ENCODE data around the gene APLP1.

DNA sequence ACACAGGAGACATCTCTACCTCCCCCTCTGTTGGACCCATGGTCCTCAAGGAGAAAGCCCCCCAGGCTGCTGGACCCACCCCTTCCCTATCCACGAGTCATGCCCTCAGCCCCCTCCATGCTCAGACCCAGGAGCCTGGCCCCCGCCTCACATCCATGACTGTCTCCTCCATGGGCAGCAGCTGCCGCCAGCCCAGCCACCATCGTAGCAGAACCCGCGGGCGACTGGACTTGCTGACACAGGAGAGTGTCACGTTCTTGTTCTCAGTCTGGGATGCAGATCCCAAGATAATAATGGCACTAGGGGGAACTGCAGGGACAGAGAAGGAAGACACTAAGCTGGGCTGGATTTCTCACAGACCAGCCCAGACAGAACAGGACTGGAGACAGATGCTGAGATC lies 19.9 kb upstream of the APLP1 start:
- TF ChIP-seq NANOG (IDR thresholded peaks at IDR 0.05; ENCODE audit: borderline replicate concordance): no peak
- no peak for TF ChIP-seq EZH2 (IDR thresholded peaks at IDR 0.05; ENCODE audit: low read depth, unreplicated experiment)
- TF ChIP-seq, protein P1, sequence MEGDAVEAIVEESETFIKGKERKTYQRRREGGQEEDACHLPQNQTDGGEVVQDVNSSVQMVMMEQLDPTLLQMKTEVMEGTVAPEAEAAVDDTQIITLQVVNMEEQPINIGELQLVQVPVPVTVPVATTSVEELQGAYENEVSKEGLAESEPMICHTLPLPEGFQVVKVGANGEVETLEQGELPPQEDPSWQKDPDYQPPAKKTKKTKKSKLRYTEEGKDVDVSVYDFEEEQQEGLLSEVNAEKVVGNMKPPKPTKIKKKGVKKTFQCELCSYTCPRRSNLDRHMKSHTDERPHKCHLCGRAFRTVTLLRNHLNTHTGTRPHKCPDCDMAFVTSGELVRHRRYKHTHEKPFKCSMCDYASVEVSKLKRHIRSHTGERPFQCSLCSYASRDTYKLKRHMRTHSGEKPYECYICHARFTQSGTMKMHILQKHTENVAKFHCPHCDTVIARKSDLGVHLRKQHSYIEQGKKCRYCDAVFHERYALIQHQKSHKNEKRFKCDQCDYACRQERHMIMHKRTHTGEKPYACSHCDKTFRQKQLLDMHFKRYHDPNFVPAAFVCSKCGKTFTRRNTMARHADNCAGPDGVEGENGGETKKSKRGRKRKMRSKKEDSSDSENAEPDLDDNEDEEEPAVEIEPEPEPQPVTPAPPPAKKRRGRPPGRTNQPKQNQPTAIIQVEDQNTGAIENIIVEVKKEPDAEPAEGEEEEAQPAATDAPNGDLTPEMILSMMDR (conservative IDR thresholded peaks at IDR 0.05; ENCODE audit: low read depth in 2 of 2): no peak
- no peak for TF ChIP-seq CREB1 (CRISPR knock-in tag; IDR thresholded peaks at IDR 0.05; ENCODE audit: low read depth)
- TF ChIP-seq POLR2AphosphoS5 (IDR thresholded peaks at IDR 0.05; ENCODE audit: low read depth): no peak
- no peak for TF ChIP-seq JUNB (IDR thresholded peaks at IDR 0.05; ENCODE audit: unreplicated experiment)
- TF ChIP-seq EZH2phosphoT487 (IDR thresholded peaks at IDR 0.05; ENCODE audit: unreplicated experiment): no peak
- no peak for TF ChIP-seq REST (IDR thresholded peaks at IDR 0.05; ENCODE audit: unreplicated experiment)
- TF ChIP-seq, protein P2, sequence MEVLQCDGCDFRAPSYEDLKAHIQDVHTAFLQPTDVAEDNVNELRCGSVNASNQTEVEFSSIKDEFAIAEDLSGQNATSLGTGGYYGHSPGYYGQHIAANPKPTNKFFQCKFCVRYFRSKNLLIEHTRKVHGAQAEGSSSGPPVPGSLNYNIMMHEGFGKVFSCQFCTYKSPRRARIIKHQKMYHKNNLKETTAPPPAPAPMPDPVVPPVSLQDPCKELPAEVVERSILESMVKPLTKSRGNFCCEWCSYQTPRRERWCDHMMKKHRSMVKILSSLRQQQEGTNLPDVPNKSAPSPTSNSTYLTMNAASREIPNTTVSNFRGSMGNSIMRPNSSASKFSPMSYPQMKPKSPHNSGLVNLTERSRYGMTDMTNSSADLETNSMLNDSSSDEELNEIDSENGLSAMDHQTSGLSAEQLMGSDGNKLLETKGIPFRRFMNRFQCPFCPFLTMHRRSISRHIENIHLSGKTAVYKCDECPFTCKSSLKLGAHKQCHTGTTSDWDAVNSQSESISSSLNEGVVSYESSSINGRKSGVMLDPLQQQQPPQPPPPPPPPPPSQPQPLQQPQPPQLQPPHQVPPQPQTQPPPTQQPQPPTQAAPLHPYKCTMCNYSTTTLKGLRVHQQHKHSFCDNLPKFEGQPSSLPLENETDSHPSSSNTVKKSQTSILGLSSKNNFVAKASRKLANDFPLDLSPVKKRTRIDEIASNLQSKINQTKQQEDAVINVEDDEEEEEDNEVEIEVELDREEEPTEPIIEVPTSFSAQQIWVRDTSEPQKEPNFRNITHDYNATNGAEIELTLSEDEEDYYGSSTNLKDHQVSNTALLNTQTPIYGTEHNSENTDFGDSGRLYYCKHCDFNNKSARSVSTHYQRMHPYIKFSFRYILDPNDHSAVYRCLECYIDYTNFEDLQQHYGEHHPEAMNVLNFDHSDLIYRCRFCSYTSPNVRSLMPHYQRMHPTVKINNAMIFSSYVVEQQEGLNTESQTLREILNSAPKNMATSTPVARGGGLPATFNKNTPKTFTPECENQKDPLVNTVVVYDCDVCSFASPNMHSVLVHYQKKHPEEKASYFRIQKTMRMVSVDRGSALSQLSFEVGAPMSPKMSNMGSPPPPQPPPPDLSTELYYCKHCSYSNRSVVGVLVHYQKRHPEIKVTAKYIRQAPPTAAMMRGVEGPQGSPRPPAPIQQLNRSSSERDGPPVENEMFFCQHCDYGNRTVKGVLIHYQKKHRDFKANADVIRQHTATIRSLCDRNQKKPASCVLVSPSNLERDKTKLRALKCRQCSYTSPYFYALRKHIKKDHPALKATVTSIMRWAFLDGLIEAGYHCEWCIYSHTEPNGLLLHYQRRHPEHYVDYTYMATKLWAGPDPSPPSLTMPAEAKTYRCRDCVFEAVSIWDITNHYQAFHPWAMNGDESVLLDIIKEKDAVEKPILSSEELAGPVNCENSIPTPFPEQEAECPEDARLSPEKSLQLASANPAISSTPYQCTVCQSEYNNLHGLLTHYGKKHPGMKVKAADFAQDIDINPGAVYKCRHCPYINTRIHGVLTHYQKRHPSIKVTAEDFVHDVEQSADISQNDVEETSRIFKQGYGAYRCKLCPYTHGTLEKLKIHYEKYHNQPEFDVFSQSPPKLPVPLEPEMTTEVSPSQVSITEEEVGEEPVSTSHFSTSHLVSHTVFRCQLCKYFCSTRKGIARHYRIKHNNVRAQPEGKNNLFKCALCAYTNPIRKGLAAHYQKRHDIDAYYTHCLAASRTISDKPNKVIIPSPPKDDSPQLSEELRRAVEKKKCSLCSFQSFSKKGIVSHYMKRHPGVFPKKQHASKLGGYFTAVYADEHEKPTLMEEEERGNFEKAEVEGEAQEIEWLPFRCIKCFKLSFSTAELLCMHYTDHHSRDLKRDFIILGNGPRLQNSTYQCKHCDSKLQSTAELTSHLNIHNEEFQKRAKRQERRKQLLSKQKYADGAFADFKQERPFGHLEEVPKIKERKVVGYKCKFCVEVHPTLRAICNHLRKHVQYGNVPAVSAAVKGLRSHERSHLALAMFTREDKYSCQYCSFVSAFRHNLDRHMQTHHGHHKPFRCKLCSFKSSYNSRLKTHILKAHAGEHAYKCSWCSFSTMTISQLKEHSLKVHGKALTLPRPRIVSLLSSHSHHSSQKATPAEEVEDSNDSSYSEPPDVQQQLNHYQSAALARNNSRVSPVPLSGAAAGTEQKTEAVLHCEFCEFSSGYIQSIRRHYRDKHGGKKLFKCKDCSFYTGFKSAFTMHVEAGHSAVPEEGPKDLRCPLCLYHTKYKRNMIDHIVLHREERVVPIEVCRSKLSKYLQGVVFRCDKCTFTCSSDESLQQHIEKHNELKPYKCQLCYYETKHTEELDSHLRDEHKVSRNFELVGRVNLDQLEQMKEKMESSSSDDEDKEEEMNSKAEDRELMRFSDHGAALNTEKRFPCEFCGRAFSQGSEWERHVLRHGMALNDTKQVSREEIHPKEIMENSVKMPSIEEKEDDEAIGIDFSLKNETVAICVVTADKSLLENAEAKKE (CRISPR knock-in tag; IDR thresholded peaks at IDR 0.05): no peak
- no peak for TF ChIP-seq ETS1 (IDR thresholded peaks at IDR 0.05)

Measured in GM23338 (cell line).